GM21786 (cell line): ENCODE data around the gene AFMID.
"Not testable (repeated sequence)": the region's sequence is repeated elsewhere in the genome, so short reads cannot be mapped to it uniquely, and the experiment has no call there.

Experiments used
- ATAC-seq: cut with Tn5 transposase; IDR thresholded peaks from one replicate; pipeline ENCODE4 v1.9.1; 2021; ENCODE audit not compliant: unreplicated experiment

The AFMID gene, protein sequence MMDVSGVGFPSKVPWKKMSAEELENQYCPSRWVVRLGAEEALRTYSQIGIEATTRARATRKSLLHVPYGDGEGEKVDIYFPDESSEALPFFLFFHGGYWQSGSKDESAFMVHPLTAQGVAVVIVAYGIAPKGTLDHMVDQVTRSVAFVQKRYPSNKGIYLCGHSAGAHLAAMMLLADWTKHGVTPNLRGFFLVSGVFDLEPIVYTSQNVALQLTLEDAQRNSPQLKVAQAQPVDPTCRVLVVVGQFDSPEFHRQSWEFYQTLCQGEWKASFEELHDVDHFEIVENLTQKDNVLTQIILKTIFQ

DNA sequence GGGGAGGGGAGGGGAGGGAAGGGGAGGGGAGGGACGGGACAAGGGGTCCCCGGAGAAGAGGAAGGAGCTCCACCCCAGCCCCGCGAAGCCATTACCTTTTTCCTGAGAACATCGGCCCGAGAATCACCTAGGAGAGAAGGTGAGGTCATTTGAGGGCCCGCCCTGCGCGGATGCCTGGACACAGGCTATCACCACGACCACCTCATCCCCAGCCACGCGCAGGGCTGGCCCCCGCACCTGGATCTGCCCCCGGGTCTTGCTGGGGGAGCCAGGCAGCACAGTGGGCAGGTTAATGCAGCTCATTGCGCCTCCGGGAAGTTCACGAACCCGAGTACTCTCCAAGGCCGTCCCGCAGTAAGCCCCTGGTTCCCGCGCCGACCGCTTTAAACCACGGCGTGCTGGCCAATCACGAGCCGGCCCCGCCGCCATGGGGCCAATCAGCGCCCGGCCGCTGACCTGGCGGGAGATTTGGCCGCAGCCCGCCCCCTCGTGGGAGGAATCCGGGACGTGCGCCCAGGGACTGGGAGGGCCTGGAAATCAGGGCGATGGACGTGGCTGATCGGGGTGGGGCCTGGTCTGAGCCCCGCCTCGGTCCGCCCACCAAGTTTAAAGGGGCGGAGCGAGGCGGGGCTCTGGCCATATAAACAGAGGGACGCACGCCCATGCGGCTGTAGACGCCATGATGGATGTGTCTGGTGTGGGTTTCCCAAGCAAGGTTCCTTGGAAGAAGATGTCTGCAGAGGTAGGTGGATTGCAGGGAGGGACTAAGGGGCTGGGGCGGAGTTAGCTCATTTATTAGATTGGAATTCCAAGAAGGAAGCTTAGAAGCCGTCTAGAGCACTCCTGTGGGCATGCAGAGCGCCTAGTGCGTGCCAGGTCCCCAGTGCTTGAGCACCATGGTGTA, at the start of gene AFMID, which contains the start of gene TK1:
AFMID (plus strand) TSS at position 671 of the 904 bp plus-strand sequence; CDS start at position 680, 9 bp downstream.
TK1 (minus strand) TSS at position 361 of the 904 bp plus-strand sequence; CDS start at position 303, 58 bp downstream.
- ATAC-seq, result peak; percentile 85

DNA sequence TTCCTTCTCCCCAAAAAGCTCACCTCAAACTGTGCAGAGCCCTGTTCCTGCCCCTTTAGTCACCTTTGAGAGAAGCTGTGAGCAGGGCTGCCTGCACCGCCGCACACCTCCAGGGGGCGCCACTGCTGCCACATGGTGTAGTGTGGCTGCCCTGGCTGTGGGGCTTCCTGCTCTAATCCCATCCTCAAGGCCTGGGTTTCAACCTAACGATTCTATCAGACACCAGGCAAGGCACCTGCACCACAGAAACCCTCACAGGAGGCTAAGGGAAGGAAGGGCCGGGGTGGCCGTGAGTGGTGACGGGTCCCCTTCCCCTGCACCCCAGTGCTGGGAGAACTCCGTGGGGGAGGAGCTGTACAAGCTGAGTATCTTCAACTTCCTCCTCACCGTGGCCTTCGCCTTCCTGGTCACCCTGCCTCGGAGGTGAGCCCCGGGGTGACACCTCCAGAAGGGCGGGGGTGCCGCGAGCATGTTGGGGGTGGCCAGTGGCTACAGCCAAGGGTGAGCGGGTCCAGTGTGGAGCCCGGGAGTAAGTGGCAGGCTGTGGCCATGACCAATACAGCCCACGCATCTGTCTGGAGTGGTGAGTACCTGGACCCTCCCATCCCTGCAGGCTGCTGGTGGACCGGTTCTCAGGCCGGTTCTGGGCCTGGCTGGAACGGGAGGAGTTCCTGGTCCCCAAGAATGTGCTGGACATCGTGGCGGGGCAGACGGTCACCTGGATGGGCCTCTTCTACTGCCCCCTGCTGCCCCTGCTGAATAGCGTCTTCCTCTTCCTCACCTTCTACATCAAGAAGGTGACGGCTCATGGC, 49.6 kb upstream of the AFMID start:
- ATAC-seq, result no peak

DNA sequence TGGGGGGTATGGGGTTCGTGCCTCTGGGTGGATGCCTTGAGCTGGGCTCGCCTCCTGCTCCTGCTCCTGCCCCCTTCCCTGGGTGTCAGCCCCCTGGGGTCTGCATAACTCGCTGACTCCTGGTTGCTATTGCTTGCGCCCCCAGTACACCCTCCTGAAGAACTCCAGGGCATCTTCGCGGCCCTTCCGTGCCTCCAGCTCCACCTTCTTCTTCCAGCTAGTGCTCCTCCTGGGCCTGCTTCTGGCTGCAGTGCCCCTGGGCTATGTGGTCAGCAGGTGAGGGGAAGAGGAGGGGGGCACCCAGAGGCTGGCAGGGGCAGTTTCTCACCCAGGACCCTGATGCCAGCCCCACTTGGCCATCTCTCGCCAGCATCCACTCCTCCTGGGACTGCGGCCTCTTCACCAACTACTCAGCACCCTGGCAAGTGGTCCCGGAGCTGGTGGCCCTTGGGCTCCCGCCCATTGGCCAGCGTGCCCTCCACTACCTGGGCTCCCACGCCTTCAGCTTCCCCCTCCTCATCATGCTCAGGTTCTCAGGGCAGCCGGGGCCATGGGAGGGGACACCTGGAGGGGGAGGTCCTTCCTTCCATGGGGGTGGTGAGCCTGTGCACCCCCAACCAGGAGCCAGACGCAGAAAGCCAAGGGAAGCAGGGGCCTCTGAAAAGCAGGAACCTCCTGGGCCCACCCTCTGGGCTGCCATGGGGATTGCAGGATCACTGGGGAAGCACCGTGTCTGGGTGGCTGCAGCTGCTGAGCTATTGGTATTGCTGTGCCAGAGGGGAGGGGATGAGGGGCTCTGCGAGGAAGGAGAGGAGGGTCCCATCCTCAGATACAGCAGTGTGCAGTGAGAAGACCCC, 48.7 kb upstream of the AFMID start:
- no peak for ATAC-seq

DNA sequence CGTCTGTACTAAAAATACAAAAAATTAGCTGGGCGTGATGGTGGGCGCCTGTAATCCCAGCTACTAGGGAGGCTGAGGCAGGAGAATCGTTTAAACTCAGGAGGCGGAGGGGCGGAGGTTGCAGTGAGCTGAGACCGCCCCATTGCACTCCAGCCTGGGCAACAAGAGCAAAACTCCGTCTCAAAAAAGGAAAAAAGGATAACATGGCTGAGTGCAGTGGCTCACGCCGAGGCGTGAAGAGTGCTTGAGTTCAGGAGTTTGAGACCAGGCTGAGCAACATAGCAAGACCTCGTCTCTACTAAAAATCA, 47.3 kb upstream of the AFMID start:
- not testable (repeated sequence) for ATAC-seq

DNA sequence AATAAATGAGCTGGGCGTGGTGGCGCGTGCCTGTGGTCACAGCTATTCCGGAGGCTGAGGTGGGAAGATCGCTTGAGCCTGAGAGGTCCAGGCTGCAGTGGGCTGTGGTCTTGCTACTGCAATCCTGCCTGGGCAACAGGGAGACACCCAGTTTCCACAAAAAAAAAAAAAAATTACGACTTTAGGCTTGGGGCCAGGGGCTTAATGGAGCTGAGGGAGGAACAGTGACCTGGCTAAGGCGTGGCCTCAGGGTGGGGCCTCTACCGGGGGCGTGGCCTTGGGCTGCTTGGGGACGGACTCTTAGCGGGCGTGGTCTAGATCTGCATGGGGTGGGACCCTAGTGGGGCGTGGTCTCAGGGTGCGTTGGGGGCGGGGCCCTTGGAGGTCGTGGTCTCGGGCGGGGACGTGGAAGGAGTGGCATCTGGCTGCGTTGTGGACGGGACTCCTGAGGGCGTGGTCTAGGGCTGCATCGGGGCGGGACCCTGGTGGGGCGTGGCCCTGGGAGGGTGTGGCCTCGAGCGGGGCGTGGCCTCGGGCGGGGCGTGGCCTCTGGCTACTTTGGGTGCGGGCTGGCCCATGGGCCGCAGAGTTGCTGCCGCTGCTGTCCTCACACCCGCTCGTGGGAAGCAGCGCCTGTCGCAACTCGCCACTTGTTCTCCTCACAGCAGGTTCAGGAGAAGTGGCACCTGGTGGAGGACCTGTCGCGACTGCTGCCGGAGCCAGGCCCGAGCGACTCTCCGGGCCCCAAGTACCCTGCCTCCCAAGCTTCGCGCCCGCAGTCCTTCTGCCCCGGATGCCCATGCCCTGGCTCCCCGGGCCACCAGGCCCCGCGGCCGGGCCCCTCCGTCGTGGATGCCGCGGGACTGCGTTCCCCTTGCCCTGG, 46.8 kb upstream of the AFMID start:
- peak; percentile 70 for ATAC-seq

DNA sequence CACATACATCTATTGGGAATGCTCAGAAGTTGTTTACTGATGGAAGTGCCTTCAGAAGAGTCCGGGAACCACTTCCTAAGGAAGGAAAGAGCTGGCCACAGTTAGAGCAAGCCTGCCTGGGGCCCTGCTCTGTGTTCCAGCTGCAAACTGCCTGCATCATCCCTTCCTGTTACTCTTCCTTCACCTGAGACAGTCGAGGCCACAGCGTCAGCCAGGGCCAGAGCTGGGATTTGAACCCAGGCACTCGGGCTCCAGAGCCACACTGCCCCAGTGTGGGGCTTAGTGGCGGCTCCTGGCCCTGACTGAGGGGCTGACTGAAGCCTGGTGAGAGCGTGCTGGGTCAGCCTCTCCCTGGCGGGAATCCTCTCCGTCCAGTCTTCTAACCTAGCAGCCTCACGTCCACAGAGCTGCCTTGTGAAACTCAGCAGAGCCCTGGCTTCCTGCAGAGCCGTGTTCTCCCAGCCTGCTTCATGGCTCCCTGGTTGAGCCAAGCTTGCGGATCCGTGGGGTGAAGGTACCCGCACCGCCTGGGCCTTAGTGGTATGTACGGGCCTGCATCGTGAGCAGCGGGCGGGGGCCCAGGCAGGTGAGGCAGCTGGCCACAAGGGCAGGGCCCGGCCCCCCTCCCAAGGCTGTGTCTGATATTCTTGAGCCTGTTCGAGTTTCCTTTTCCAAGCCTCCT, 45.6 kb upstream of the AFMID start:
- ATAC-seq, result no peak

DNA sequence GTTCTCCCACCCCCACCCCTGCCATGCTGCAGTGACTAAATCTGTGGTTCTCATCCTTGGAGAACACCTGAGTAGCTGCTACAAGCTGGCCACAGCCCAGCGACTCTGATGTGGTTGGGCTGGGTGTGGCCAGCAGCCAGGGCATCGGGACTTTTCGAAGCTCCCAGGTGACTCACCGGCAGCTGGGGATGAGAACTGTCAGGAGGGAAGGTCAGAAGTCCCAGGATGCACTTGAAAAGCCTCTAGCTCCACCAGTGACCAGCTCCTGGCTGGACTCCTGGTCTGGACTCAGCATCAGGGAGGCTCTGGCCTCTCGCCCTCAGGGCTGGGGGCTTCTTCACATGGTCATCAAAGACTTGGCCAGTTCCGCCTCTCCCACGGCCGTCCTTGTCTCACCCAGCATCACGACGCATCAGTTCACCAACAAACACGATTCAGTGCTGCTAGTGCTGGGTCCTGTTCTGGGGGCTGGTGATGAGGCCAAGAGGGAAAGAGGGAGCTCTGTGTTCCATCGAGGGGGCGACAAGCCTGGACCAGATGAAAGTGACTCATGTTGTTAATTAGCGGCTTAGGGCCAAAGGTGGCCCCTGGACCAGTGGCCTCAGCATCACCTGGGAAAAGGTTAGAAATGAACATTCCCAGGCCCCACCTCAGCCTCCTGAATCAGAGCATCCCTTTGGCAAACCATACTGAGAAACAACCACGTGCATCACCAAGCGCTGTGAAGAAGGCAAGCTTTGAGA, 44.9 kb upstream of the AFMID start:
- no peak for ATAC-seq

DNA sequence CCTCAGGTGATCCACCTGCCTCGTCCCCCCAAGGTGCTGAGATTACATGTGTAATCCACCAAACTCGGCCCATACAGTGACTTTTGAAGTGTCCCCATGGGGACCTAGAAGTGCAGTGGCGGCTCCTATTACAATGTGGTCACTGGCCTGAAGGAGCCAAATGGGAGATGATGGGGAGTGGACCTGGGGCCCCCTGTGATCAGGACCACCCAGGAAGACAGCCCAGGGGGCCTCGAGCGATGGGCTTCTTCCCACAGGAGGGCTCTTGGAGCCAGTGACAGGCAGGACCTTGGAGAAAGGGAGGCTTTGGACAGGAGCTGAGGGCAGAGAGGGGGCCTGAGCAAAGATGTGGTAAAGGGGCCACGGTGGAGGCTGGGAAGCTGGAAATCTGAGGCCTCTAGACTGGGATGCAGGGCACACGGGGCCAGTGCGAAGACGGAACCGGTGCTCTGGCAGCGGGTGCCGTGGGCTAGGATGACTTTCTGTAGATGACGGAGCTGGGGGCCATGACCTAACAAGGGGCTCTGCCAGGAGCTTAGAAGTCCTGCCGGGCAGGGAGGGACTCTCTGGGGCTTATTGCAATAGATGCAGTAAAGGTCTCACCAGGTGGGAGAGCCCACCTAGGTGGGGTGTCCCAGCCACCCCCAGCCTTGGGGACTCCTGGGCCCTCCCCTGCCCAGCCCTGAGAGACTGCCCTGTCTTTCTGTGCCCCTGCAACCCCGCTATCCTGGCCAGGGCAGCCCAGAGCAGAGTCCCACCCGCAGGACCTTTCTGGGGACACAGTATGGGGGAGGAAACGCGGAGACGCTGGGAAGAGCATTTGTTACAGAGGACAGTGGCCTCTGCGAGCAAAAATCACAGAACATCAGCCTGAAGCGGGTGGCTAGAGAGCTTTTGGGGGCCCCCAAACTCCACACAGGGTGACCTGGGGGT, 43.7 kb upstream of the AFMID start:
- no peak for ATAC-seq

DNA sequence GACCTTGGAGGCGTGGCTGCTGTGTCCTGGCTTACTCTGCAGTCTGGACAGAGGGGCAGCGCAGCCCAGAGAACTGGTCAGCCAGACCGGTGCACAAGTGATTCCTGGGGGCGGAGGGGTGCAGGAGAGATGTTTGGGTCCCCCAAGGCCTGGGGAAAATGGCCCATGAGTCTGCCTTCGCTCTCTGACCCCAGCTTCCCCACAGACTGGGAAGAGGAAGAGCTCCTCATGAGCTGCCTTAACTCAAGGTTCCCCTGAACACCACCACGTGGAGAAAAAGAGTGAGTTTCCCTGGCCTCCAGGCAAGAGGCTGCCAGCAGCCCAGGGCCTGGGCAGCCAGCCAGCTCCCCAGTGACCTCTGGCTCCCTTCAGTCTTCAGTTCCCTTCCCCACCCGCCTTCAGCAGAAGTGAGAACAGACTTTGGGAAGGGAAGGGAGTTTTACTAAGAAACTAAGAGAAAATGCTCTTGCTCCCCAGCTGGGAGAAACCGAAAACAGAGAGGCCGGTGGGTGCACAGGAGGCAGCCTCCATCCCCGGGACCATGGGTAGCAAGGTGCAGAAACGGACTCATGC, 42.9 kb upstream of the AFMID start:
- no peak for ATAC-seq

DNA sequence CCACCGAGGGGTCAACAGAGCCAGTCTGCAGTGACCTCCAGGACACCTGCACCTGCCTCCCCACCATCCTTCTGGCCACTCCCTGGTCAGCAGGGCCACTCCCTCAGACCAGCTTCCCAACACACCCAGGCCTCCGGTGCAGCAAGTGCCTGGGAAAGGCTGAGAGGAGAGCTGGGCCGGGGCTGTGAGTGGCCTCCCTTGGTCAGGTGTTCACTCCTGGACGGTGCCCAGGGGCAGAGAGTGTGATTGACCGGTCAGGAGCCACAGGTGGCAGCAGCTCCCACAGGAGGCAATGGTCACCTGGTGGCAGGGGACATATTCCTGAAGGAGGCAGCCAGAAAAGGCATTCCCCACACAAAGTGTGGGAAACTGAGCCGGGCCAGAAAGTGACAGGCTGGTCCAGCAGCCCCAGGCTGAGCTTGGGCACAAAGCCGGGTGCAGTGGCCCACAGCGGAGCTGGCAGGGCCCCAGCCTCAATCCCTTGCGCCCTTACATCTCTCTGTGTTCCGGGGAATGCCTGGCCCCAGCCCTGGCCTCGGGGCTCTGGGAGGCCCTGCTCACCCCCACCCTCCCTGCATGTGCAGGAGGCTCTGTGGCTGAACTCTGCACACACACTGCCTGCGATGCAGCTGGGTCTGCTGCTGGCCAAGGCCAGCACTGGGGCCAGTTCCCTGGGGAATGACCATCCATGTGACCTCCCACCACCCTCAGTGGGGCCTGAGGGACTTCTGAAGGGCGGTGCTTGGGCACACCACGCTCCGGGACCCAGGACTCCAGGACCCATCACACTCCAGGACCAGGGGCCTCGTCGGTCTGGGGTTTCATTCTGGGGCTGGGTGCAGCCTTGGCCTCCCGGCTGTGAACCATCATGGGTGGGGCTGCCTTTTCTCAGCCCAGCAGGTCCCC, 42.2 kb upstream of the AFMID start:
- no peak for ATAC-seq

DNA sequence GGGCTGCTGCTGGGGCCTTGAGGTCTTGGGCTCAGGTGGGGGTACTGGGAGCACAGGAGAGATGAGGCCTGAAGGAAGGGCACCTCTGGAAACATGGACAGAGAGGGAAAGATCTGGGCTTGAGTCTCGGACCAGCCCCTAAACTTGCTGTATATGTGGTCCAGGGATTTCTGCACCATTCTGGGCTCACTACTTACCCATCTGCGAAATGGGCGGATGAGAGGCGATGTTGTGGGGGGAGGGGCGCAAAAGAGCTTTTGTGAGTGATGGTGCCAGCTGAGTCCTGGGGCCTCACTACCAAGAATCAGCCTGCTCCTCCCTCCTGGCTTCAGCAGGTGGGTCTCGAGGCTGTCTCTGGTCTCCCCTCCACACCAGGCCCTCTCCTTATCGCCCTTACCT, 40.7 kb upstream of the AFMID start:
- ATAC-seq, result no peak

DNA sequence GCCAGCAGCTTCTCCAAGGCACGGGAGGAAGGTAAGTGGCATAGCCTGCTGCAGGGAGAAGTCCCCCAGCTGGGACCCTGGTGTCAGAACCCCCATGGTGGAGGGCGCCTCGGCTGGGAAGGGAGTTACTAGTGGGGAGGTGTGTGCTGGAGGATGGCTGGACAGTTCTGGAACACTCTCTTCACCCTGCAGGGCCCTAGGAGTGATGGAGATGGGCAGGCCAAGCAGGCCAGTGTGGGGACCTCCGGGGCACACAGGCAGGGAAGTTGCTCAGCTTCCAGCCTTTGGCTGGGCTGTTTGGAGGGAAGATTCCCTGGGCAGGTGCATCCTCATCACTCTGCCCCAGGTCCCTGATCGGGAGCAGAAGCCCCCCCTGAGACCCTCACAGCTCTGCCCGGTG, 40.3 kb upstream of the AFMID start:
- ATAC-seq, result no peak

DNA sequence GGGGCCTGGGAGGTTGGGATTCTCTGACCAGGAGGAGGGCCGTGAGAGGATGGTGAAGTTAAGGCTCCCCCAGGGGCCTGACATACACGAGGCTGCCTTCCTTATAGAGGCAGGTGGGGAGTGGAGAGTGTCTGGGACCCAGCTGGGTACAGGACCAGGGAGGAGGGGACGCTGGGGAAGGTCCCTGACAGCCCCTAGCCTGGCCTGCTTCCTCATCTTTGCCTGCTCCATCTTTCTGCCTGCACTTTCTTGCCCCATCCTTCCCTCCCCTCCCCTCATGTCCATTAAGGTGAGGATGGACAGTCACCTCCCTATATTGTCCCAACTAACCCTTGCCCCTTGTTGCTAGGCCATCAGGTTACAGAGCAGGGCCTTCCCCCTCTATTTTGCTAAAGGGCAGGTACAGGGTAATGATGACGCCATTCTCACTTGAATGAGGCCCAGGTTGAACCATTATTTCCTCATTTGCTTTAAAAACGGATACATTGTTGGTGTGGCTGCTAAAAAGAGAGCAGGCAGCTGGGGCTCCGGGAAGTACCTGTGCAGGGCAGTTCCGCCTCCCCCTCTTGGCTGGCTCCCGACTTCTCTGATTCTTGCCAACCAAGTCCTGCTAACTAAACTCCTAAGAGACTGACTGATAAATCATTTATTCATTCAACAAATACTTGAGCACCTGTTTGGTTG, 39.7 kb upstream of the AFMID start:
- ATAC-seq, result no peak

DNA sequence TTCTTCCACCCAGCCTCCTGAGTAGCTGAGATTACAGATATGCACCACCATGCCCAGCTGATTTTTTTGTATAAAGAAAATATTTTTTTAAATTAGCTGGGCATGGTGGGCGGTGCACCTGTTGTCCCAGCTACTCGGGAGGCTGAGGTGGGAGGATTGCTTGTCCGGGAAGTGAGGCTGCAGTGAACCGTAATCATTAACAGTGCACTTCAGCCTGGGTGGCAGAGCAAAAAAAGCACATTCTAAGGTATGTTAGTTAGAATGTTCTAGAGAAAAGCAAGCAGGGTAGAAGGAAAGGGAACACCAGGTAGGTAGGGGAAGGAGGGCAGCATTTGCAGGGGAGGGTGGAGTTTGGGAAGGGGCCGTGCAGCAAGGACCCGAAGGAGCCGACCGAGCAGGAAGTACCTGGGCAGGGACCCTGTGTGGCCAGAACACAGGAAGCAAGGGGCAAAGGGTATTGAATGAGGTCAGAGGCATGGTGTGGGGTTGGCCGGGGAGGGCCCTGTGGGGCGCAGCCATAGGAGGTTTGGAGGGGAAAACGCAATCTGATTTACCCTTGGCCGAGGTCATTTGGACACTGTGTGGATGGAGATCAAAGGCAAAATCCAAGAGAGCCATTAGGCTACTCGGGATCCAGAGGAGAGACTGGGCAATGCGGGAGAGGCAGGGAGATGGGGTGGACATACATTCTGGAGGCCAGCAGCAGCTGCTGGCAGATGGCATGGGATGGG, 38.7 kb upstream of the AFMID start:
- ATAC-seq, result no peak
